Superior temporal gyrus (tissue), 1 donor: ENCODE measurements around the gene SFXN1.
"Not testable (repeated sequence)": the region's sequence is repeated elsewhere in the genome, so short reads cannot be mapped to it uniquely, and the experiment has no call there.

Experiments
- DNase-seq: peaks from one replicate; pipeline ENCODE4 v3.0.0-alpha.2; 2016; ENCODE audit errors: extremely low spot score

SFXN1 gene, protein sequence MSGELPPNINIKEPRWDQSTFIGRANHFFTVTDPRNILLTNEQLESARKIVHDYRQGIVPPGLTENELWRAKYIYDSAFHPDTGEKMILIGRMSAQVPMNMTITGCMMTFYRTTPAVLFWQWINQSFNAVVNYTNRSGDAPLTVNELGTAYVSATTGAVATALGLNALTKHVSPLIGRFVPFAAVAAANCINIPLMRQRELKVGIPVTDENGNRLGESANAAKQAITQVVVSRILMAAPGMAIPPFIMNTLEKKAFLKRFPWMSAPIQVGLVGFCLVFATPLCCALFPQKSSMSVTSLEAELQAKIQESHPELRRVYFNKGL

DNA sequence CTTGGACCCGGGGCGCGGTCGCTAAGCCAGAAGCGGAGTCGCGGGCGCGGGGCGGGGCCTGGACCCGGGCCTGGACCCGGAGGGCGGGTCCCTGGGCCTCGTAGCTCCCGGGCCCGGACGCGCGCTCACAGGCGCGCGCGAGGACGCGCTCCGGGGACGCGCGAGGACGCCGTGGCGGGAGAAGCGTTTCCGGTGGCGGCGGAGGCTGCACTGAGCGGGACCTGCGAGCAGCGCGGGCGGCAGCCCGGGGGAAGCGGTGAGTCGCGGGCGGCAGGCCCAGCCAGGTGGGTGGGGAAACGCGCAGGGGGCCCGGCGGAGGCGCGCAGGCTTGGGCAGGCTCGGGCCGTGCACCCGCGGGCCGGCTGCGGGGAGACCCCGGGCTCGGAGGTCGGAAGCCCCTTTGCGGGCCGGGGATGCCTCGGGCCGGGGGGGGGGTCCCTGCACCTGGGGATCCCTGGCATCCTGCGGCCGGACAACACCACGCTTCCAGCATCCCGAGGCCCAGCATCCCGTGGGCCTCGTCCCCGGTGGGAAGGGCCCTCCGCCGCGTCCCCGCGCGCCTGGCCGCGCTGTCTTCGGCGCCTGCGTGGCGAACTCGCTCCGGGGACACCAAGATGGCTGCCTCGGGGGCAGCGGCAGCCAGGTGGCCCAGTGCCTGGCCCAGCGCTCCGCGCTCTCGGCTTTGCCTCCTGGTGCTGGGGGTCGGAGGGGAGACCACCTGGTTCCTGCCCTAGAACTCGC is at the start of gene SFXN1:
Gene SFXN1 (plus strand): TSS at position 177 of the 741 bp plus-strand sequence. CDS start 13,544 bp downstream, outside the sequence.
- peak; percentile 82 for DNase-seq

DNA sequence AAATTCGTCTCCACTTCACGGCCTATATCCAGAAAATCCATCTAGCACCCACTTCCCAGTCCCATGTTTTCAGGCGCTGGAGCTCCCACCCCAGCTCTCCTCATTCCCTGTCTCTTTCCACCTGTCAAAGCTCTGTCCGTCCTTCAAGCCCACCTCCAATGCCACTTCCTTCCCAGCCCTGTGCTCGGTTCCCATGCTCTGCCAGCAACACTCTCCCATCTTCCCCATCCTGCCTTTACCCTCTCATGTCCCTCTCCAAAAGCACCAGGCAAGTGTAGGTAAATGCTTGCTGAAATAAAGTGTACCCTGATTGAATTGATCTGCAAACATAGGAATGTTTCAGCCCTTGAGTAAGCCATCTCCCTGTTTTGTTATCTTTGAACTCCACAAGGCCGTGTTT is 43.6 kb upstream of the SFXN1 start:
- no peak for DNase-seq

DNA sequence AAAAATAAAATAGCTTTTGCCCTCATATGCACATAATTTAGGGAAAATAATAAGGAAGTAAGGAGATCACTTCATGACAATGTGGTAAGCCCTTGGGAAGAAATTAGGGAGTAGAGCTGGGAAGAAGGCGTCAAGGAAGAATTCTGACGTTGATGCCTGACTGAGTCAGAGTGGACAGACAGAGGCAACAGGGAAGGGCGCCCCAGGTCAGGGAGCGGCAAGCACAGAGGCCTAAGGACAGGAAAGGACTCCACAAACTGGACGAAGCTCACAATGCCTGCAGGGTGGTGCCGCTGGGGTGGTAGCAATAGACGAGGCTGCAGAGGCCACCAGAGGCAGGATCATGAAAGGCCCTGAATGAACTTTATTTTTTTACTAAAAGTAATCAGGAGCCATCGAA is 42.0 kb upstream of the SFXN1 start:
- no peak for DNase-seq

DNA sequence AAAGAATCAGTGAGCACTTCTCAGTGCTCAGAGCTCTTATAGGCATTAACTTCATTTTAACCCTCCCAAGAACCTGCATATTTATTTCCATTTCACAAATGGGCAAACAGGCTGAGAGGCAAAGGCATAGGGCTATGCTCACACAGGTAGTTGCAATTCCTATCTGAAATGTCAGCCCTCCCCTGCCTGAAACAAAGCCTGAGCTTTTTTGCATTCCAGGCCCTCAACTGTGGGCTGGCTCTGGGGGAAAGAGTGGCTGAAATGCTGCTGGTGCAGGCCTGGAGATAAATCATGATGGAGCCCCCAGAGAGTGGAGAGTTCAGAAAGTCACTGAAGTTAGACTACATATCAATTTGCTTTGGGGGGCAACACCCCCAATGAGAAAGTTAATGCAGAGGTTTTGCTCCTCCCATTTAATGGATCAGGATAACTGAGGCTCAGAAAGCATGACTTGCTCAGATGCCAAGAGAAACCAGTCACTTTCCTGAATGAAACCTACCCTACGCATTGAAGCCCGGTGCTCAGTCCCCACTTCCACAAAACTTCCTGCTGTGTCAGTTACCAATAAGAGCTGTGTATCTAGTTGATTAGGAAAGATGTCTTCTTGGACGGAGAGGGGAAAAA is 40.0 kb upstream of the SFXN1 start:
- no peak for DNase-seq

DNA sequence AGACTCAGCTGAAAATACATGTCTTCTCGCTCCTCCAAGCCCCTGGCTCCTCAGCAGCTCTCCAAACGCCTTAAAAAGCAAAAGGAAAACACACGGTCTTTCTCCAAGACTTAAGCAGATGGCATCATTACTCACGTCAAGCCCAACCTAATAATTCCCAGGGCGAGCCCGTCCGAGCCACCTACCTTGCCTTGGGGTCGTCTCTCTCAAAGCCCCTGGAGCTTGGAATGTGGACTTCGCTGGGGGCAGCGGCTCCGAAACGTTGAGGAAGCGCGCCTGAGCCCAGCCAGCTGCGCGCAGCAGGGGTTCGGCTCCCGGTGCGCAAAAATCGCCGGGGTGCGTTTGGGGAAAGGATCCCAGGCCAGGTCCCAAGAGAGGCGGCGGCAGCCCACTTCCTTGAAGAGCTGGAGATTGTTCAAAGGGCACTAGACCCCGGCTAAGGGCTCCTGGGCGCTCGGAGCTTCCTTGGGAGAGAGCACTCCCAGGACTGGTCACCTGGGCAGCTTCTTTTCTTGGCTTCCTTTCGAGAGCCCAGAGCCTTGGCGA is 34.8 kb upstream of the SFXN1 start:
- no peak for DNase-seq

DNA sequence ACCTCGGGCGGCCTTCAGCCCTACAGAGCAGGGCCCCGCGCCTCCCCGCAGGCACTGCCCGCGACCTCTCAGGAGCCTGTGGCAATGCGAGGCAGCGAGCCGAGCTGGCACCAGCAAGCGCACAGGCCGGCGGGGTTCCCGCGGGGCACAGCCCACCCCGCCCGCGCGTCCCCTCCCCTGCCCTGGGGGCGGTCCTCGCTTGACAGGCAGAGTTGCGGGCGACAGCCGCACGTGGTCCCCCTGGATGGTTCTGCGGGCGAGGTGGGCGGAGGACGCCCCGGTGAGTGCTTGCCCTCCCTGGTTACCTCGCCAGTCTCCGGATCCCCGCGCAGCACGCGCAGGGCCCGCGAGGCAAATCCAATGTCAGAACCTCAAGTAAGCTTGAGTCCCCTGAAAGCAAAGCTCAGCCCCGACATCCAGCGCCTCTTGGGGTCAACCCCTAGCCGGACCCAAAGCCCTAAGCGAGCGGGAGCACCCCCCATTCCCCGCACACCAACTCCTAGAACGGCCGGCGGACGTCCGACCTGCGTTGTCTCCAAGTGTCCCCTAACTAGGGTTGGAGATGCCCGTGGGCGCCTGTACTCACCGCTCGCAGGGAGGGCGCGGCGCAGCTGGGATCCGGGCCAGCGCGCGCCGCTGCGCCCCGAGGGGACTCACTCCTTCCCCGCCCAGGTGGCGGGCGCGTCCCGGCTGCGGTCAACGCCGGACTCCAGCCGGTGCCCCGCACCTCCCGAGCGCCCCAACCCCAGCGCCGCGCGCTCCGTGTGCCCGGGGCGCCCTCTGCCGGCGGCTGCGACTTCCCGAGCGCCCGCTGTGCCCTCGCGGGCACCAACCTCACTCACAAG is 34.1 kb upstream of the SFXN1 start, which contains the start of gene DRD1:
Gene DRD1 (minus strand): TSS at position 123 of the 845 bp plus-strand sequence. CDS start 1,083 bp downstream, outside the sequence.
- DNase-seq: peak; percentile 68

DNA sequence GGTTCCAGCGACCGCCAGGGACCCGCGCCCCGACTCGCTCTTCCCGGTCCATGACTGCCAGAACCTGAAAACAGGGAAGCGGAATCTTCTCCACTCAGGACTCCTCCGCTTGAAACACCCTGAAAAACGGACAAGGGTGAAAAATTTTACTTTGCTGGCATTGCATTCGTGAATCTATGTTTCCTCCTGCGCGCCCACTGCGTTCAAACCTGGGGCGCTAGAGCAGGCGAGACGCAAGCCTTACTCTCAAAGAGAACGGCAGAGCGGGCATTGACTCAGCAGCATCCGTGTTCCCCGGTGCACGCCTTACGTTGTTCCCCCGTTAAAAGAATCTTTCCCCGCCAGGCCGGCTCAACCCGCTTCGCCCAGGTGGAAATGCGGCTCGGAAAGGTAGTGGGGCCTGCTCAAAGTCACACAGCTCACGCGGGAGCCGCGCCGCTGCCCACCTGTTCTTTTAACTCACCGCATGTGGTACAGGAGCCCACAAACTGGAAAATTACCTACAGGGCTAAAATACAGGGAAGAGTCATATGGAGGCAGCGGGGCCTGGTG is 33.4 kb upstream of the SFXN1 start:
- DNase-seq: no peak

DNA sequence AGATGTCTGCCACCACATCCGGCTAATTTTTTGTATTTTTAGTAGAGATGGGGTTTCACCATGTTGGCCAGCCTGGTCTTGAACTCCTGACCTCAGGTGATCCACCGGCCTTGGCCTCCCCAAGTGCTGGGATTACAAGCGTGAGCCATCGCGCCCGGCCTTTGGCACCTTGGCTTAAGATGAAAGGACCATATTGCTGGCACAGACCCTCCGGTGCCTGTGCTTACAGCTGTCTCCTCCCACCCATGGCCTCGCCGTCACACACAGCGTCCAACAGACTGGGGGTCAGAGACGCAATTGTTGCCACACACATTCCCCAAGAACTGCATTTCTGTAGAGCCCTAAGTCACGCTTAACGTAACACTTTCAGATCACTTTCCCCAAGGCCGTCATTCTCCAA is 32.0 kb upstream of the SFXN1 start:
- not testable (repeated sequence) for DNase-seq

DNA sequence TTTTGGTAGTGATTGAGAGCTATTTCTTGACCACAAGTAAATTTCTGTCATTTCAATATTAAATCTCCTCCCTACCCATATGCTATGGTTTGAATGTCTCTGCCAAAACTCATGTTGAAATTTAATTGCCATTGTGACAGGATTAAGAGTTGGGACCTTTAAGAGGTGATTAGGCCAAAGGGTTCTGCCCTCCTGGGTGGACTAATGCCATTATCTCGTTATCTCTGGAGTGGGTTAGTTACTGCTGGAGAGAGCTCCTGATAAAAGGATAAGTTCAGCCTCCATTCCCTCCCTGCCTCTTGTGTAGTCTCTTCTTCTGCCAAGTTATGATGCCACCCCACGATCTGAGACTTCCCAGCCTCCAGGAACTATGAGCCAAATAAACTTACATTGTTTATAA is 30.8 kb upstream of the SFXN1 start:
- DNase-seq: no peak

DNA sequence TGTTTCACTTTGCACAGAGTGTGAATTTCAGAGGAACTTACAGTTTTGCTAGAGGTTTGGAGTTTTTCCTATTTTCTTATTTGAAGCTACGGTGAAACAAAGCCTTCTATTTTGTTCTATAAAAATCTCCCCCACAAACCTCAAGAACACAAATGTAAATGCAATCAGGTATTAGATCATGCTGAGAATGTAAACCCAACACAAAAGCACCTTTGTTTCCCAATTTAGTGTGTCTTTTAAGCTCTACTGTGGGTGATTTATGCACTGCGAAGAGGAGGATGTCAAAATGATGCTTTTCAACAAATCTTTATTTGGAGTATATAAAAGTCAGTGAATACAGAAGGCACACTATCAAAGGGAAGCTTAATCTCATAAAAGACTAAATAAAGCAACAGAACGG is 30.1 kb upstream of the SFXN1 start:
- no peak for DNase-seq

DNA sequence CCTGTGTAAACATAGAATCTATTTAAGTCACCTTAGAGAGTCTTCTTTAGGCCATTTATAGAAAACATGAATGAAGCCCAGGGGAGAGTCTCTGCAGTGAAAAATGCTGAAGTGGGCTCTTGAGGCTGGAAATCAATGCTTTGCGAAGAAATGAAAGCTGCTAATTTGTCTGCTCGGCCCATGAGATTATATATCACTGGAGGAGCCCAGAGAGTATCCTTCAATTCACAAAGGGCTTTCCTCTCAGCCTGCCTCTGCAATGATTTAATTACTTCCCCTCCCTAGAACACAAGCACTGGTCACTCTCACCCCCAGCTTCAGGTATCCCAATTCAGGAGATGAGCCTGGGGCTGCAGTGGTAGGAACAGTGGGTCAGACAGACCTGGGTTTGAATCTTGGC is 26.2 kb upstream of the SFXN1 start:
- DNase-seq: no peak

DNA sequence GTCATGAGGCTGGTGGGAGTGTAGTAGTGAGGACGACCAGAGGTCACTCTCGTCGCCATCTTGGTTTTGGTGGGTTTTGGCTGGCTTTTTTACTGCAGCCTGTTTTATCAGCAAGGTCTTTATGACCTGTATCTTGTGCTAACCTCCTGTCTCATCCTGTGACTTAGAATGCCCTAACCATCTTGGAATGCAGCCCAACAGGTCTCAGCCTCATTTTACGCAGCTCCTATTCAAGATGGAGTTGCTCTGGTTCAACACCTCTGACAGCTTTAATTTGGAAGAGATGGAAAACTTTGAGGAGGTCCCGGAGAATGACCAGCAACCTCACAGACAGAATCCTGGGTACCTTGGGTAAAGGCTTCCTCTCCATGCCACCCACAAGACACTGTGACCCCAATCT is 24.0 kb upstream of the SFXN1 start:
- DNase-seq: not testable (repeated sequence)

DNA sequence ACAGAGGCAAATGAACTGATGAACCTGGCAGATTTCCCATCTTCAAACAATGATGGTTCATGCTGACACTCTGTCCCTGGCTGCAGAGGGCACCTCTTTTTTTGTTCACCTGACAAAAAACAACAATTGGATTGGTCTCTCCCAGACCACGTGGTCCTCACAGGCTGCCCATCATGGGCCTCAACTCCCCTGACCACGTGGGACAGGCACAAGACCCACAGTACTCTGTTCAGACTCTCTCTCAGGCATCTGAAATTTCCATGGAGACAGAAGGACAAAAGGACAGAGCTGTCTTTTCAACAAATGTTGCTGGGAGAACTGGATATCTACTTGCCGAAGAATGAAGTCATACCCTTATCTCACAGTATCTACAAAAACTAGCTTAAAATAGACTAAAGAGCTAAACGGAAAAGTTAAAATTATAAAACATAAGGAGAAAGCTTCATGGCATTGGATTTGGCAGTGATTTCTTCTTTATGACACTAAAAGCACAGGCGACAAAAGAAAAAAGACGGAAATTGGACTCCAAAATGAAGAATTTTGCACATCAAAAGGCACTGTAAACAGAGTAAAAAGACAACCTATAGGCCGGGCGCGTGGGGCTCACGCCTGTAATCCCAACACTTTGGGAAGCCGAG is 22.1 kb upstream of the SFXN1 start:
- no peak for DNase-seq

DNA sequence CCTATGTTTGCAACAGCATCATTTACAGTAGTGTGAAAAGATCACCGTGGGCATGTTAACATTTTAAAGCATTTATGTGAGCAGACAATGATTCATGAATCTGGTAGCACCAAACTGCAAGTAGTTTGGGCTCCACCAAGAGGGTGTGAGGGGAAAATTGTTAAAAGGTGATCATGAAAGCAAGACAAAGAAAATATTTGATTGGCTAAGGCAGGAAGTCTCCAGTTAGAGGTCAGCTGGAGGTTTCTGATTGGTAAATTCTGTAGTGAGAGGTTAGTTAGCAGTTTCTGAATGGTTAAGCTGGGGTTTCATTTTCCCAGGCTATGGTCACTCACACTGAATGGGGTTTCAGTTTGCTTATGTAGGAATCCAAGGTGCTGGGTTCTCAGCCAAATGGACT is 20.9 kb upstream of the SFXN1 start:
- DNase-seq: no peak

DNA sequence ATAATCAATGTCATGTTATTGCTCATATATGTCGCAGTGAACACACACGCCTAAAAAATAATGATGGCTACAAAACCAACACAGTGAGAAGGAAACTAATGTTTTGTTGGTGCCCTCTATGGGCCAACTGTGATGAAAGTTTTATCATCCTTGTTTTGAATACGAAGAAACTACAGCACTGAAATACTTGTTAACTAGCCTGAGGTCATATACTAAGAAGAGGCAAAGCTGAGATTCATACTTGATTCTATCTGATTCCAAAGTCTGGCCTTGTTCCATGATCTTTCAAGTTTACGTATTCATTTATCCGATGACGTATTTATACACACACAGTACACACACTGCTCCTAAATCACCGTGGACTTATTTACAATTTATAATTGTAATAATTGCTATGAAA is 18.2 kb upstream of the SFXN1 start:
- peak; percentile 76 for DNase-seq

DNA sequence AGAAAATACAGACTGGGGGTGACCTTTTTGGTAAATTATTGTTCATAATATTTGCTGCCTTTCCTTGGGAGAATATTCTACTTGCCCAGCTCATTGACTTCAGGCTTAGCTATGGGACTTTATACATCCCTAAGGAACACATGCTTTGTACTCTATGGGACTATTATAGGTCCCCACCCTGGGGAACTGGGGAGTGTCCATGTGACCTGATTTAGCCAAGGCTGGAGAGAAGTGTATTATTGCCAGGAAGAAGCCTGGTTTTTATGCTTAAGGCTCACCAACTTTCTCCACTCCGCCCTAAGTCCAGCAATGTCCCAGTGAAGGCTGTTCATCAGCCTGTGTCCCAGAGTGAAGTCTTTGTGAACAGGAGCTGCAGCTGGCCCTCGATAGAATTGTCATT is 17.8 kb upstream of the SFXN1 start:
- no peak for DNase-seq

DNA sequence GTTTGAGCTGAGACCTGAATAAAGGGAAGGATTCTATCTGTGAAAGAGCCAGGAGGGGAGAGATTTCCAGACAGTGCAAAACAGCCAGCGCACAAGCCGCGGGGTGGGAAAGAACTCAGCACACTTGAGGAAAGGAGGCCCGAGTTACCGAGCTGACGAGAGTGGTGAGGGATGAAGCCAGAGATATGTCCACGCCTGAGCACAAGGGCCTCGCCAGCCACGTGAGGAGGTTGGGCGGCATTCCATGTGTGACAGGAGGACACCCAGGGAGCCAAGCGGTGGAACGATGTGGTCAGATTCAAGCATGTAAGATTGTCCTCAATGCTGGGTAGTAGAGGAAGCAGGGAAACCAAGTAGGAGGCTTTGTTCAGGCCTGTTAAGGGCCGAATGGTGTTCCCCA is 17.0 kb upstream of the SFXN1 start:
- DNase-seq: no peak

DNA sequence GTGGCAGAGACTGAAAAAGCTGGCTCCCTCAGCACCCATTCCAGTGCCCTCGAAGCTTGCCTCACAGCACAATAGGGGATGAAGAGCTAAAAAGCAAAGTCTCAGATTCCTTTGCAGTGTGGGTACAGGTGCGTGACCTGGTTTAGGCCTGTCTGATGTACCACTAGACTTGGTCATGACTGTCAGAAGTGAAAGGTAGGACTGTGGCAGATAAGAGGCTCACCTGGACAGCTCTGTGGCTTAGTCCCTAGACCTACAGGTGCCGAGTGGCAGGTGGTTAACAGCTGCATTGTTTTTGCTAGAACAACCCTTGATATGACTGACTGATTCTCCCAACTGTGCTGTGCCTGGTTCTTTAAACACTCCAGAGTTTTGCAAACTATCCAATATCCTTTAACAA is 14.7 kb upstream of the SFXN1 start:
- no peak for DNase-seq

DNA sequence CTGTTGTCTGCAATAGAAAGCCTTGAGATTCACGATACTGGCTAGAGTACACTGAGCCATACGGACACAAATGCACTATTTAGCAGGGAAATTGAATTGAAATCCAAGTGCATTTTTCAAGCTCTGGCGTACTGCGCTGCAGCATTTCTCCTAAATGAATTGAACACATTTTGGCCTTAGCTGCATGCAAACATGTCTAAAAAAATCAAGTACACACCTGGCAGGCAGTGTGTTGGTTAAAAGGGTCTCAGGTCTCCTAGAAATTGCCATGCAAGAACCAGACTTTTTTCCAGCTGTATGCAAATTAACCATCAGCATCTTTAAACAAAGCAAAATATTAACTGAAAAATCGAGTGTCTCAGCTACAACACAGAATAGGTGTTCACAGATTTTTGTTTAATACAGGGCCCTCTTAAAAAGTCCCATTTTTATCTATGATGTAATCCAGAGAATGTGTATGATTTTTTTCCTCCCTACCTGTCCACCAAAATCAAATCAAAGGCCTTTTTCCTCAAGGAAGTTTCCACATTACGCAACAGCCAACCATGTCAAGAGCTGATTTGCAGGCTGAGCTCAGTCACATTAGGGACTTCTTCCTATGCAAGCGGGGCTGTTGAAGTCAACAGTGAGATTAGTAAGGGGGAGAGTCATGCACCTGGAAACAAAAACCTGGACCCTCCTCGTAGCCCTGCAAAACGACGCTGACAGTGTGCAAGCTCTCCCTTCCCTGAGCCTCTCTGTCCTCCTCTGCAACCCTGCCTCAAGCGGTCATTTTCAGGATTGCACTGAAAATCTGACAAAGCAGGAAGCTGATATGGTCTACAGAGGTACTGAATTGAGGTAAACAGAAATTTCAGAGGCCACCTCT is 14.1 kb upstream of the SFXN1 start:
- peak; percentile 81 for DNase-seq

DNA sequence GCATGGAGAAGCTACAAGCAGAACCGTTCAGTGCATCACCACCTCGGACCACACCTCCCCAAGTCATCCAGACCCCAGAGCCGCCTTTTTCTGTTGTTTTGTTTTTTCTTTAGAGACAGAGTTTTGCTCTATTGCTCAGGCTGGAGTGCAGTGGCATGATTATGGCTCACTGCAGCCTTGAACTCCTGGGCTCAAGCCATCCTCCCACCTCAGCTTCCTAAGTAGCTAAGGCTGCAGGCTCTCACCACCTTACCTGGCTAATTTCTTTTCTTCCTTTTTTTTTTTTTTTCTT is 13.5 kb upstream of the SFXN1 start:
- no peak for DNase-seq
